NCI-H1105 treated with DMSO at 0.1 percent for 48 hours (cell line): Measurements from ENCODE around the gene FOSL1.

Experiments used
- DNase-seq: peaks from one replicate; lab custom pipeline; 2025; lab: John Stamatoyannopoulos, UW

Gene FOSL1

DNA sequence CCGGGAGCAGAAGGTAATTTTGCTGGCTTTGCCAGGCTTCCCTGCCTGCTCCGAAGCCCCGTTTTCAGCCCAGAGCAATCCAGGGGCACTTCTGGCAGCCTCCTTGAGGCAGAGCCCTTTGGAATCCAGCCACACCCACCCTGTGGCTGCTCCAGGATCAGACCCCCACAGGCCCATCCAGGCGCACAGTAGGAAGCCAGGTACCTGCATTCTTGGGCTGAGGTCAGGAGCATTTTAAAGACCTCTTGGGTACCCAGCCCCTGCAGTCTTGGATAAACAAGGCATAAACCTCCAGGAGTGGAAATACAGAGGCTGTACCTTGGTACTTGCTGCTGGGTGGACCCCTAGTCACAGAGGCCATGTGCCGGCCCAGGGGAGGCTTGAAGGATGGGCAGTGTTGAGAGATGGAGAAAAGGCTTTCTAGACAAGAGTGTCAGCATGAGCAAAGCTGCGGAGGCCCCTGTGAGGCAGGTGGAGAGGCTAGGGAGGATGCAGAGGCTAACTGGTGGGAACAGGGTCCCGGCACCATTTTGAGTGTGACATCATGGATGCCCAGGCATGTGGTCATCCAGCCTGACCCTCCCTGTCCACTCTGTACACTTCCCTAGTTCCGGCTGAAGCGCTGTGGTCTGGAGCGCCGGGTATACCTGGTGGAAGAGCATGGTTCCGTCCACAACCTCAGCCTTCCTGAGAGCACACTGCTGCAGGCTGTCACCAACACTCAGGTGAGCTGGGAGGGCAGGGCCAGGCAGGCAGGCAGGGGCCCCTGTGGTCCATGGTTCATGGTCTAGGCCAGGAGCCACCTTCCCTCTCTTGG lies 36.1 kb downstream of the FOSL1 start:
- DNase-seq = no peak

DNA sequence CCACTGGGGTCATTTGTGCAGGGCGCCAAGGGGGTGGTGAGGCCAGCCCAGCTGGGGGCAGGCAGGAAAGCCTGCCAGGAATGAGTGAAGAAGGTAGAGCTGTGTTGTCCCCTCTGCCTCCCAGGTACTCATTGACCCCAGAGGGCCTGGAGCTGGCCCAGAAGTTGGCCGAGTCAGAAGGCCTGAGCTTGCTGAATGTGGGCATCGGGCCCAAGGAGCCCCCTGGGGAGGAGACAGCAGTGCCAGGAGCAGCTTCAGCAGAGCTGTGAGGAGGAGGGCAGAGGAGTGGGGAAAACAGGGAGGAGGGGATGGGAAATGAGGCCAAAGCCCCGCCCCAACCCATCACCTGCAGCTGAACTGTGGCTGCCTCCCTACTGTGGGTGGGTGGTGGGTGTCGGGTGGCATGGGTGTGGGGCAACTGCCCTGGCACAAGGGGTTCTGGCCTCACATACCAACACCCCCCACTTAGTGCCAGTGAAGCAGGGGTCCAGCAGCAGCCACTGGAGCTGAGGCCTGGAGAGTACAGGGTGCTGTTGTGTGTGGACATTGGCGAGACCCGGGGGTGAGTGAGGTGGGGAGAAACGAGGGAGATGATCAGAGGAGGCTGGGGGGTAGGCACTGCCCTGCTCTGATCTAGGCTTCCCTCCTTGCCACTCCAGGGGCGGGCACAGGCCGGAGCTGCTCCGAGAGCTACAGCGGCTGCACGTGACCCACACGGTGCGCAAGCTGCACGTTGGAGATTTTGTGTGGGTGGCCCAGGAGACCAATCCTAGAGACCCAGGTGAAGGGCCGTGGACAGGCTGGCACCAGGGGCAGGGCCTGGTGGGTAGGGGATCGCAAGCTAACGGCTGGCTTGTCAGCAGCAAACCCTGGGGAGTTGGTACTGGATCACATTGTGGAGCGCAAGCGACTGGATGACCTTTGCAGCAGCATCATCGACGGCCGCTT lies 37.0 kb downstream of the FOSL1 start:
- DNase-seq = no peak

DNA sequence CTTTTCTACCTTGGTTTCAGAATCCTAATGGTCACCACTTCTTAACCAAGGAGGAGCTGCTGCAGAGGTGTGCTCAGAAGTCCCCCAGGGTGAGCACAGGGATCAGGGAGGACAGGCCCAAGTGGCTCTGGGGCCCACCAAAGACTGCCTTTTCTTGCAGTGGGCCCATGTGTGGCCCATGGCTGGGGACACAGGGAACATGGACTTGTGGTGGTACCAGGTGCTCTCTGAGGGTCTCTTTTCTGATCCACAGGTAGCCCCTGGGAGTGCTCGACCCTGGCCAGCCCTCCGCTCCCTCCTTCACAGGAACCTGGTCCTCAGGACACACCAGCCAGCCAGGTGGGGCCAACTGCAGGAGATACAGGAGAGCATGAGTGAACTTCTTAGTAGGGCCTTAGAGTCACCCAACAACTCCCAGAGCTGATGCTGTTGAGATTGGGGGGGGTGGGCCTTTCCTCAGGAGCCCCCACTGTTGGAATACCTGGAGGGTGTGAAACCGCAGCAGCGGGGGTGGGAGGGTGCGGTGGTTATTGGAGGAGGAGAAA lies 37.9 kb downstream of the FOSL1 start:
- DNase-seq = no peak

DNA sequence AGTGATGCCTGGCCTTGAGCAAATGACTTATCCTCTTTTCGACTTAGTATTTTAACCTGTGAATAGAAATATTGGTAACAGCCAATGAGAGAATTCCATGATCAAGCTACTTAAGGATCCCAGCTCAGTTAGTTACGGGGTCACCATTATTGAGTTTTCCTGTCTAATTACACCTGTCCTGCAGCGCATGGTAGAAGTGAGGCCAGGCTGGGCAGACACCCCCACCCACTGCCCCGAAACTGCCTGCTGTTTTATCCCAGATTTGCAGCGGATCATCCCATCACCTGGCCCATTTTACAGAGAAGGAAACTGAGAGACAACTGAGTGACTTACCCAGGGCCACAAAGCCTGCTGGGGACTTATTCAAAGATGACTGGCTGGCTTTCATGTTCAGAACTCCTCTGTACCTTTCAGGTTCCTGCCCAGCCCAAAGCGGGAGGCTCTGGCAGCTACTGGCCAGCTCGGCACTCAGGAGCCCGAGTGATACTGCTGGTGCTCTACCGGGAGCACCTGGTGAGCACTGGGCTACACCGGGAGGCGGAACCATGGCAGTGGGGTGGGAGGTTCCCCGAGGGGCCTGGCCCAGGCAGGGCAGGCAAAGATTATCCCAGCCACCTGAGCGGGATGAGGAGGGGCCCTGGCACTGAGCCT lies 38.5 kb downstream of the FOSL1 start:
- DNase-seq = no peak

DNA sequence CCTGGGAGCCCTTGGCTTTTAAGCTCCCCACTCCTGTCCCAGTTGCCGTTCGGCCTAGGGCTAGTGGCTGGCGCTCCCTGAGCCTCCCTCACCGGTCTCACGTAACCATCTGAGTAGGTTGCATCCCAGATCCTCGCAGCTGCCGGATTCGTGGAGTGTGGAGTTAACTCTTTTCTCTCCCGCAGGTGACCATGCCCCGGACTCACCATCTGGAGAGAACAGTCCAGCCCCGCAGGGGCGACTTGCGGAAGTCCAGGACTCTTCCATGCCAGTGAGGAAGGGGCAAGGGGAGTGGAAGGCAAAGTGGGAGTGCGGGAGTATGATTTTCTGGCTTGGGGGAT lies 39.1 kb downstream of the FOSL1 start:
- no peak for DNase-seq

DNA sequence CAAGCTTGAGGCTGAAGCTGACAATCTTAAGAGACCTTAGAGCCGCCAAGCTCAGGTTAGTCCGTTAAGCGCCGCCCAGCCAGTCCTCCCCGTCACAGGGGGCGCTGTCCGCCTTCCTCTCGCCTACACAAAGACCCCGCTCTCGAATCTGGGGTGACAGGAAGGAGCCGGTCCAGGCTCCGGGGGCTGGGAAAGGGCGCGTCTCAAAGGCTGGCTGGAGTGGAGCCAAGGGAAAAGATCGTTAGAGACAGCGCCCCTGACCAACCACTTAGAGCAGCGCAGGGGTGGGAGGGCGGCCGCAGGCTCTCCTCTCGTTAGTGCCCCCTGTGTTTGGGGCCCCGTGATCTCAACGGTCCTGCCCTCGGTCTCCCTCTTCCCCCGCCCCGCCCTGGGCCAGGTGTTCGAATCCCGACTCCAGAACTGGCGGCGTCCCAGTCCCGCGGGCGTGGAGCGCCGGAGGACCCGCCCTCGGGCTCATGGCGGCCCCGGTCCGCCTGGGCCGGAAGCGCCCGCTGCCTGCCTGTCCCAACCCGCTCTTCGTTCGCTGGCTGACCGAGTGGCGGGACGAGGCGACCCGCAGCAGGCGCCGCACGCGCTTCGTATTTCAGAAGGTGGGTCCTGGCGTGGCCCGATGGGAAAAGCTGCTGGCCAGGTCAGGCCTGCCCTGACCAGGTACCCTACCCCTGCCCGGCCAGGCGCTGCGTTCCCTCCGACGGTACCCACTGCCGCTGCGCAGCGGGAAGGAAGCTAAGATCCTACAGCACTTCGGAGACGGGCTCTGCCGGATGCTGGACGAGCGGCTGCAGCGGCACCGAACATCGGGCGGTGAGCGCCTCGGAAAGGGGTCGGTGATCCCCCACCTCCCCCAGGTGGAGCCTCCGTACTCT lies 39.7 kb downstream of the FOSL1 start, which contains the start of gene MUS81:
TSS of gene MUS81 (plus strand) at position 156 of the 887 bp plus-strand sequence. CDS start at position 477, 321 bp downstream.
- peak; percentile 97 for DNase-seq

DNA sequence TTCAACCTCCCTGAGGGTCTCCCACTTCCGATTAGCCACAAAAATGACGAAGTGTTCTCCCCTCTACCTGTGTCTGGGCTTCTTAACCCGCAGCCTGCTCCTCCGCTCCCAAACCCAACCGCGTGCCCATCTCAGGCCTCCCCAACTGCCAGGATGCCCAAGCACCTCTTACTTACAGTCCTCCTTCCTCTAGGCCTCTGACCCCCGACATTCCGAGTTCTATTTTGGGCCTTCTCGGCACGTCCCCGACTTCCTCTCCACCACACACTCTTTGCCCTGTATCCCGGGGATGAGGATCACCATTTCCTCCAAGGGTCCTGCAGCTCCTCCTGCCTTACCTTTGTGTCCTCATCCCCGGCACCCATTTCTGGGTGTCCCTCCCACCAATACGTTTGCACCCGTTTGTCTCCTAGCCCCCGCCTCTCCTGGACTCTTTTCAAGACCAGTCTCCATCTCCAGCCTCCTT lies 40.3 kb downstream of the FOSL1 start:
- DNase-seq = no peak

DNA sequence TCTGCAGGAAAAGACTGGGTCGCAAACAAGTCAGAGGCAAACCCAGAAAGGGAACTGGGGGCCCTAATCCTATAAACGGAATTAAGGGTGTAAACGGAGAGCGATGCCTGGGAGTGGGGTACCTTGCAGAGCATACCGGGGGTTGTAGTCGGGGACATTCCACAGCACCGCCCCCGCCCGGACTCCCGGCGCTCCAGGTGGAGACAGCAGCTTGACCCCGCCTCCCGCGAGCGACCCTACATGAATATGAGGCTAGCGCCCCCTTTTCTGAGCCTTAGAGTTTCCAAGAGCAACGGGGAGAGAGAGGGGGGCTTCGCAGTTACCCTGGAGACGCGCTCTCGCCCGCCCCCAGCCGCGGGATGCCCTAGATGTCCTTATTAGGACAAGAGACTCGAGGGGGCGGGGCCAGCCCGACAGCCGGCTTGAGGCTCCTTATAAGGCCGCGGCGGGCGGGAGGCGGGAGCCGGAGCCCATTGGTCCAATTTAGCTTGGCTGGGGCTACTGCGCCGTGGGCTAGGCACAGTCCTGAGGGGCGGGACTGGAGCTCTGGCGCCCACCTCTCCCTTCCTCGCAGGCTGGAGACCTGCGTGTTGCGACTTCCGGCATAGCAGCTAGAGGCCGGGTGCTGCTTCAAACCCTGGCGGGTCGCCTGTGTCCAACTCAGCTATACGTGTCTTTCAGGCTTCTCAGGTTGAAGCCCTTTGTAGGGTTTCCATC lies 40.9 kb downstream of the FOSL1 start:
- peak; percentile 98 for DNase-seq

DNA sequence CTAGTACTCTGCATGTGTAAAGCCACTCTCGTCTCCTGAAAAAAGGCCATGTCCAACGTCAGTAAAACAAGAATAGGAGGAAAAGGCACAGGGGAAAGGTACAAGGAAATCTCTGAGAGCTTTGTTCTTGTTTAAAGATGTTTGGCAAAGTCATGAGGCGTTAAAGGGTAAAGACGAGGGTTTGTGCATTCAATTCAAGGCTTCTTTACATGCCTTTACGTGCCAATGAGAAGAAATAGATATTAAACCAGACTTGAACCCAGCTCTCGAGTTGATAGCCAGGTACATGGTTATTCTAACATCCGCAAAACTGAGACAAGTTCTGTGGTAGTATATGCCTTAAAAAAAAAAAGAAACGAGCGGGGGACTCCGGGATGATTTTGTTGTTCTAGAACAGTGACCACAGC lies 41.5 kb downstream of the FOSL1 start:
- no peak for DNase-seq

DNA sequence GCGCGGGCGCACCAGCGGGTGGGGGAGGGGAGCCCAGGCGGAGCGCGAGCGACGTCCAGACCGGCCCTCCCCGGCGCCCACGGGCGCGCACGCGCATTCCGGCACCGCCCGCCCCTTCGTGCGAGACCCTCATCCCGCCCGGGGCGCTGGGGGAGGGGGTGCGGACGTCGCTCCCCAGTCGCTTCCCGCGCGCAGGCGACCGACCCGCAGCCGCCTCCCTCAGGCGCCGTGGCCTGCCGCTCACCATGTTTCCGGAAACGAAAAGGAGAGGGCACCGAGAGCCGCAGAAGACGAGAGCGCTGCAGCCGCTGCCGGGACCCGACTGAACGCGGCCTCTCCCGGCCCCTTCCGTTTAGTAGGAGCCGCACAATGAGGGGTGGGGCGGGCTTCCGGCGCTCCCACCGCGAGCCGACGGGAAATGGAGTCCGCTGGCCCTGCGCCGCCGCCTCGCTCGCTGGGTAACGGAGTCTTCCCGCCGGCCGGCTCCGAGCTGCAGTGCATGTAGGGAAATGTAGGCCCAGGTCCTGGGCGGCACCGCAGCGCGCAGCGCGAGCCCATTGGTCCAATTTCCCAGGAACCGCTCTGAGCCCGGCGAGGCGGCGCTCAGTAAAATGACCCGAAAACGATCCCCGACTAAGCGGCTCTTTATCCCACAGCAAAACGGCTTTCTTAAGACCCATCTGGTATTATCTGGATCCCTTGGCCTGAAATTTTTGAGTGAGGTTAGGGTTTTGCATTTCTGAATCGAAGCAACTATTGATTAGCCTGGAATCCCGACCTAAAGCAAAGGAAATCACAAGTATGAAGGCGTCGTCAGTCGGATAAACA lies 42.1 kb downstream of the FOSL1 start, which contains the start of gene CFL1:
TSS of gene CFL1 (minus strand) at position 328 of the 828 bp plus-strand sequence. CDS start at position 247, 81 bp downstream.
- peak; percentile 98 for DNase-seq

DNA sequence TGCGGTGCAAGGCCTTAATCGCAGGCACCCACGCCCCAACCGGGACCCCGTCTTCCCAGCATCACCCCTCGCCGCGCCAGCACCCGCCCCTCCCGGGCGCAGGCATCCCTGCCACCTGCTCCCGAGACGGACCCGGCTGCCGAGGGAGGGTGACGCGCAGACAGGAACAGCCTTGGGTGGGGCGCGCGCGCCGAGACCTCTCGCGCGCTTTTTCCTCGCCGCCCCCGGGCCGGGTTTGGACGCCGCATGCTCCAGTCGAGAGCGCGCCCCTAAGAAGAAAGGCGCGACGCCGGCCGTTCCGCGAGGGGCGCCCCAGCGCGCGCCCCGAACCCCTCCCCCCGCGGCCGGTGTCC lies 42.7 kb downstream of the FOSL1 start:
- no peak for DNase-seq

DNA sequence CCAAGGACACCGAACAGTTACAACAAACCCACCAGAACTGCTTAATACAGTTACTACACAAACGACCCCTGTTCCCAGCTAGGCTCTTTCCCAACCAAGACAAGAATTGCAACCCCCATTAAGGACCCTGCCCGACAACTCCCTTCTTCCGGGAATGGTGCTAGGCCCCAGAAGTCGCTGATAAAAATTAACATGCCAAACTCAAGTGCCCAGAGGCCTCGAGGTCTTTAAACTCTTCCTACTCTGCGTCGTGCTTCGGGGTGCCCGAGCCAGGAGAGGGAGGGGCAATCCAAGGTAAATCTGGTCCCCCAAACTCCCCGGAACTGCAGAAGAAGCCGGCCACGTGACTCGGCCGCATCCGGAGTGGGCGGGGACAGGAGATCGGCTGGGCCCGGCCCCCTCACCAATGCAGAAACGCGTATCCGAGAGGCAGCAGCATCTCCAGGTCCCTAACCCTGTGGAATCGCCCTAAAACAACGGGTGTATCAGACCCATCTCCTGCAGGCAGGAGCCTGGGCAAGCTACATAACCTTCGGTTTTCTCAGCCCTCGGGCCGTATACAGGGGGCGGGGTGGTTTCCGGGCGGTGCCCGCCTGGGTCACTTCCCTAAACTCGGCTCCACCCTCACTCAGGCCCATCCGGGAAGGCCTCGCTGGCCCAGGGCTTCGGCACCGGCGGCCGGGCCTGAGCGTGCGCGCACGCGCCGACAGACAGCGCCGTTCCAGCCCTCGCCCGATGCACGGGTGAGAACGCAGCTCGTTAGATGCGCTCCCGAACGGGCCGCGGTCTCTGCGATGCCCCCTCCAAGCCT lies 43.3 kb downstream of the FOSL1 start:
- DNase-seq = peak; percentile 49

DNA sequence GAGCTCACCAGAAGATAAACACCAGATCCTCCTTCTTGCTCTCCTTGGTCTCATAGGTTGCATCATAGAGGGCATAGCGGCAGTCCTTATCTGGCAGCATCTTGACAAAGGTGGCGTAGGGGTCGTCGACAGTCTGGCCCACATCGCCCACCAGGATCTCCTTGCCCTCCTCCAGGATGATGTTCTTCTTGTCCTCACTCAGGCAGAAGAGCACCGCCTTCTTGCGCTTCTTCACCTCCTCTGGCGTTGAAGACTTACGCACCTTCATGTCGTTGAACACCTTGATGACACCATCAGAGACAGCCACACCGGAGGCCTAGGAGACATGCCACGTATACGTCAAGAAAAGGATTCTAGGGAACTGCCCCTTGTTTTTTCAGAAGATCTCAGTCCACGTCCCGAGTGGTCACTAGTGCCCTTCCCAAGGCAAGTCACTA lies 44.2 kb downstream of the FOSL1 start:
- DNase-seq = no peak

DNA sequence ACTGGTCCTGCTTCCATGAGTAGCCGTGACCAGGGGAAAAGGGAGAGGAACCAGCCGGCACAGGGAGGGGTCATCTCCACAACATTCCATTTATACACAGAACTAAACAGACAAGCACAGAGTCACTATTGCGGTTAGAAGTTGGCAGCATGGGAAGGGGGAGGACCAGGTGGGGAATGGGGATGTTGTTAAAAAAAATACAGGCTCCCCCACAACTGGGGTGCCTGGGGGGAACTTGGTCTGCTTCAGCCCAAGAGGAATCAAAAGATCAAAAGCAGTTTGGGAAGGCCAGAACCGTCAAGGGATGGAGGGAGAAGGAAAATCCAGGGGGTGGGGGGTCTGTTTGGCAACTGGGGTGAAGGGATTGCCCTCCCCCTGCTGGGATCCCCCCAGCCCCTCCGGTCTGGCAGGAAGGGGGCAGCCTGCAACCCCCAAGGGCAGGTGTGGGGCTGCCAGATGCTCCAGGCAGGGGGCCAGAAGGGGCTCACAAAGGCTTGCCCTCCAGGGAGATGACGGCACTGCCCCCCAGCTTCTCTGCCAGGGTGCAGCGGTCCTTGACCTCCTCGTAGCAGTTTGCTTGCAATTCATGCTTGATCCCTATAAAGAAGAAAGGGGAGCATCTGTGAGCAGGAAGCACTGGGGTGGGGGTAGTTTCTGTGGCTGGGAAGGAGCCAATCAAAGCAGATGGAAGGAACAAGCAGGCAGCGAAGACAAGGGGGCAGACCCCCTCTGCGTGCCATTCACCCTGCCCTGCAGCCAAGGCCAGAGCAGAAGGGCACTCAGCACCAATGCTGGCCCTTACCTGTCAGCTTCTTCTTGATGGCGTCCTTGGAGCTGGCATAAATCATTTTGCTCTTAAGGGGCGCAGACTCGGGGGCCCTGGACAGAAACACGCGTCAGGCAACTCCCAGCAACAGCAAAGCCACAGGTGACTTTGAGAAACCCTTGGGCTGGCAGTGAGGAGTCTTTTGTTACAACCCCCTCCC lies 45.0 kb downstream of the FOSL1 start:
- DNase-seq = no peak

DNA sequence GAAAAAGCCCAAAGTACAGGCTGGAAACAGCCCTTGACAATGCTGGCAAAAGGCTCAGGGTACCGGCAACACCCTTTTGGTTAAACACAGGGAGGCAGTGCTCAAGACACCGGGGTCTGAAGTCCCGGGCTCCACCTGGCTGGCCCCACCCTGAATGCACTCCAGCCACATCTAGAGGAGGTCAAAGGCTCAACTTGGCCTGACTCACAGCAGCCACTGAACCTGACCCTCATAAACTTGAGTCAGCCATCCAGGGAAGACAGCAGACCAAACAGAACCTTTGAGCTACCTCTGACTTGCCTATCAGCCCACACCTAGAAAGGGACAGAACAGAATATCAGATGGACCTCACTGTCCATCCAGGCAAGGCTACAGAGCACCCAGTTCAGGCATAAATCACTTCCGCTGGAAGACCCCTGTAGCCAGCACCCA lies 46.0 kb downstream of the FOSL1 start:
- DNase-seq = no peak

DNA sequence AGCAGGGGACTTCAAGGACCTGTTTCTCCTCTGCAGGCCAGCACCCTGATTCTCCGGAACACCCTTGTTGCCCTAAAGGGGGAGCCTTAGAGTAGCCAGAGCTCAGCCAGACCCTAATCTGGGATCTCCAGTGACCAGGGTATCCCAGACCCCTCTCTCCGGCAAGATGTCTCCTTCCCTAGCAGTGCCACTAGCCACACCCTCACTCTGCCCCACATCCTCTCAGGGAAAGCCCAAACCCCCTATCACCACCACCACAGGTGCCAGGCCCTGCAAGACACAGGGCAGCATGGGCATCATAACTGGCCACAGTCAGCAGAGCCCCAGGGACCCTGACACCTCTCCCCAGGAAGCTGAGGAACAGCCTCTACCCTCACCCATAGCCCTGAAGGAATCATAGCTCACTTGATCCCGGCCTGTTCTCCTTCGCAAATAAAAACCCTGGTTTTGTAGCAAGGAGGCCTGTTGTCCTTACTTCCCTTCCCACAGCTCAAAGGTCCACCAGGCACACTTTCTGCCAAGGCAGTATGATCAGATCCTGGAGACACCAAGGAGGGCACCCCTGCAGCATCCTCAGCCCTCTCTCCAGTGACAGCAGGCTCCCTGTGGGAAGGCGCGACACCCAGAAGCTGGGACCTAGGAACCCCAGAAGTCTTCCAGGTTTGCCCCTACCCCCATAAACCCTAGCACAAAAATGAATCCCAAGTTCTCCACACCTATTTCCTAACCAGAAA lies 46.8 kb downstream of the FOSL1 start:
- no peak for DNase-seq
